HCT116 (cell line): ENCODE data around the gene UBAC2. TPM values are rescaled to one million over a fixed set of nuclear protein-coding genes. Genes with fewer than 3 reads are reported as not detected.

Source experiments
- ATAC-seq: fragments of 200-7000 bp; cut with Tn5 transposase; 2 replicates; pipeline ENCODE4 v1.9.1; 2020; ENCODE audit warnings: mild to moderate bottlenecking, moderate library complexity
- BruUV-seq: library from RNA; stranded (reverse); fragments of 400-500 nt; replicated peaks from 2 replicates; lab custom pipeline; 2021; lab: Mats Ljungman, UMichigan
- CTCF ChIA-PET: fragments of 300-600 bp; sonication (Branson Sonifier 250); formaldehyde crosslinking; loops from one replicate; lab custom pipeline; 2021; ENCODE audit warnings: antibody characterized with exemption; lab: Charles Lee
- POLR2A ChIA-PET: fragments of 300-600, 350-600 bp; sonication (Branson Sonifier 250); formaldehyde crosslinking; loops from one replicate; lab custom pipeline; 2021; ENCODE audit warnings: antibody characterized with exemption; lab: Charles Lee
- RAD21 ChIA-PET, 2 experiments: fragments of 300-600 bp; sonication (Branson Sonifier 250); formaldehyde crosslinking; loops; one replicate each; lab custom pipeline; 2023; ENCODE audit warnings: low total read pairs in 2 of 2; ENCODE audit not compliant: uncharacterized antibody in 2 of 2, unreplicated experiment in 2 of 2, low non-redundant PET in 1 of 2; lab: Charles Lee
- DNase-seq: peaks from one replicate; pipeline ENCODE4 v3.0.0-alpha.2; 2010; ENCODE audit warnings: low read depth, low spot score
- H2AFZ ChIP-seq: fragments of 200-600 bp; shearing (Covaris generic), sonication (generic); 2 replicates; pipeline ENCODE4 v1.6.1; 2017; ENCODE audit warnings: low read depth, mixed run types, mixed read lengths, antibody characterized with exemption, low read length; ENCODE audit not compliant: poor library complexity, severe bottlenecking
- H3K27ac ChIP-seq: 2 replicates; pipeline ENCODE4 v1.5.1; 2012; ENCODE audit warnings: low read depth, low read length
- H3K27me3 ChIP-seq: fragments of 200-600 bp; sonication (generic); 2 replicates; pipeline ENCODE4 v1.6.1; 2016; ENCODE audit warnings: mixed run types, low read length, mixed read lengths; ENCODE audit not compliant: insufficient read depth
- H3K36me3 ChIP-seq, 2 experiments: fragments of 200-500 bp in 1 of 2; fragments of 200-600 bp in 1 of 2; sonication (Bioruptor generic) in 1 of 2; sonication (generic) in 1 of 2; 2 replicates each; pipeline versions ENCODE4 v1.5.1 to v1.6.1; 2014 to 2016; ENCODE audit warnings: low read length in 2 of 2, inconsistent platforms in 1 of 2, mixed read lengths in 1 of 2, mixed run types in 1 of 2; ENCODE audit not compliant: insufficient read depth in 2 of 2, control insufficient read depth in 1 of 2
- H3K4me1 ChIP-seq, 2 experiments: fragments of 200-600 bp in 1 of 2; sonication (generic) in 1 of 2; 2 replicates each; pipeline versions ENCODE4 v1.5.1 to v1.6.1; 2012 to 2017; ENCODE audit warnings: low read length in 2 of 2, inconsistent platforms in 1 of 2, mild to moderate bottlenecking in 1 of 2, mixed read lengths in 1 of 2, mixed run types in 1 of 2, moderate library complexity in 1 of 2; ENCODE audit not compliant: insufficient read depth in 2 of 2, control insufficient read depth in 1 of 2
- H3K4me2 ChIP-seq: fragments of 200-600 bp; sonication (generic); 2 replicates; pipeline ENCODE4 v1.6.1; 2017; ENCODE audit warnings: mixed run types, low read length, mixed read lengths
- H3K4me3 ChIP-seq, 2 experiments: fragments of 200-600 bp in 1 of 2; sonication (generic) in 1 of 2; replicated peaks in 1 of 2; 2 replicates each; pipeline ENCODE4 v1.5.1; 2011 to 2016; ENCODE audit warnings: low read length in 2 of 2, control low read depth in 1 of 2, low read depth in 1 of 2, mild to moderate bottlenecking in 1 of 2, mixed read lengths in 1 of 2, mixed run types in 1 of 2
- H3K79me2 ChIP-seq: fragments of 200-600 bp; sonication (generic); 2 replicates; pipeline ENCODE4 v1.6.1; 2017; ENCODE audit warnings: mild to moderate bottlenecking, mixed run types, low read length, moderate library complexity, mixed read lengths; ENCODE audit not compliant: insufficient read depth
- H3K9ac ChIP-seq: fragments of 200-600 bp; sonication (generic); 2 replicates; pipeline ENCODE4 v1.6.1; 2016; ENCODE audit warnings: low read length, mixed read lengths
- H3K9me2 ChIP-seq: fragments of 200-600 bp; sonication (generic), shearing (Covaris generic); 2 replicates; pipeline ENCODE4 v1.6.1; 2017; ENCODE audit warnings: mixed run types, mild to moderate bottlenecking, moderate library complexity; ENCODE audit not compliant: insufficient read depth
- H3K9me3 ChIP-seq, 2 experiments: fragments of 200-500 bp in 1 of 2; fragments of 200-600 bp in 1 of 2; sonication (Bioruptor generic) in 1 of 2; sonication (generic) in 1 of 2; 2 replicates each; pipeline ENCODE4 v1.6.1; 2014 to 2017; ENCODE audit warnings: low read length in 2 of 2, mixed read lengths in 2 of 2, inconsistent platforms in 1 of 2, low read depth in 1 of 2, mild to moderate bottlenecking in 1 of 2, mixed run types in 1 of 2, moderate library complexity in 1 of 2; ENCODE audit not compliant: control insufficient read depth in 1 of 2, insufficient read depth in 1 of 2
- H4K20me1 ChIP-seq: fragments of 200-600 bp; sonication (generic), shearing (Covaris generic); 2 replicates; pipeline ENCODE4 v1.6.1; 2017; ENCODE audit warnings: mixed run types, mild to moderate bottlenecking, moderate library complexity; ENCODE audit not compliant: insufficient read depth
- ATF3 ChIP-seq: IDR thresholded peaks from 2 replicates; pipeline ENCODE4 v1.6.1; 2012
- CTCF ChIP-seq, 3 experiments: fragments of 200-600 bp in 1 of 3; sonication (generic) in 1 of 3; IDR thresholded peaks in 2 of 3; conservative IDR thresholded peaks in 1 of 3; 2 replicates each; pipeline ENCODE4 v1.5.1; 2012 to 2017; ENCODE audit warnings: low read depth in 2 of 3, low read length in 2 of 3, antibody characterized with exemption in 1 of 3, borderline replicate concordance in 1 of 3, control low read depth in 1 of 3, mild to moderate bottlenecking in 1 of 3, mixed read lengths in 1 of 3, mixed run types in 1 of 3, moderate library complexity in 1 of 3; ENCODE audit not compliant: insufficient read depth in 1 of 3
- EGR1 ChIP-seq: IDR thresholded peaks from 2 replicates; pipeline ENCODE4 v1.6.1; 2012; ENCODE audit warnings: low read depth
- ELF1 ChIP-seq: IDR thresholded peaks from 2 replicates; pipeline ENCODE4 v1.6.1; 2012; ENCODE audit warnings: low read depth, borderline replicate concordance
- EZH2 ChIP-seq: fragments of 200-600 bp; sonication (generic); IDR thresholded peaks from 2 replicates; pipeline ENCODE4 v1.6.1; 2017; ENCODE audit warnings: antibody characterized with exemption, mixed run types
- EZH2phosphoT487 ChIP-seq: fragments of 200-600 bp; IDR thresholded peaks from 2 replicates; pipeline ENCODE4 v1.6.1; 2018; ENCODE audit warnings: antibody characterized with exemption, borderline replicate concordance
- FOSL1 ChIP-seq: IDR thresholded peaks from 2 replicates; pipeline ENCODE4 v1.6.1; 2012; ENCODE audit warnings: low read depth
- JUND ChIP-seq: IDR thresholded peaks from 2 replicates; pipeline ENCODE4 v1.6.1; 2012
- MAX ChIP-seq: IDR thresholded peaks from 2 replicates; pipeline ENCODE4 v1.6.1; 2012
- POLR2A ChIP-seq: IDR thresholded peaks from 2 replicates; pipeline ENCODE4 v1.7.0; 2011; ENCODE audit warnings: borderline replicate concordance; ENCODE audit not compliant: insufficient read depth, insufficient read length; ENCODE audit errors: extremely low read depth
- POLR2AphosphoS5 ChIP-seq: IDR thresholded peaks from 2 replicates; pipeline ENCODE4 v1.6.1; 2011; ENCODE audit warnings: mild to moderate bottlenecking, low read depth, low read length, moderate library complexity
- RAD21 ChIP-seq: IDR thresholded peaks from 2 replicates; pipeline ENCODE4 v1.6.1; 2012; ENCODE audit warnings: low read depth, mild to moderate bottlenecking
- REST ChIP-seq: IDR thresholded peaks from 2 replicates; pipeline ENCODE4 v1.6.1; 2012; ENCODE audit warnings: low read depth
- SIN3A ChIP-seq: IDR thresholded peaks from 2 replicates; pipeline ENCODE4 v1.6.1; 2012; ENCODE audit warnings: low read depth
- SP1 ChIP-seq: IDR thresholded peaks from 2 replicates; pipeline ENCODE4 v1.6.1; 2012; ENCODE audit warnings: low read depth
- TCF7L2 ChIP-seq: IDR thresholded peaks from 2 replicates; pipeline ENCODE4 v1.7.0; 2011; ENCODE audit warnings: borderline replicate concordance, inconsistent platforms; ENCODE audit not compliant: insufficient read depth, insufficient read length; ENCODE audit errors: extremely low read depth
- YY1 ChIP-seq: IDR thresholded peaks from 2 replicates; pipeline ENCODE4 v1.6.1; 2011; ENCODE audit warnings: low read length, low read depth, moderate library complexity, mild to moderate bottlenecking; ENCODE audit not compliant: insufficient replicate concordance; ENCODE audit errors: extremely low read depth
- ZNF274 ChIP-seq: fragments of 200-500 bp; sonication (Bioruptor generic); IDR thresholded peaks from 2 replicates; pipeline ENCODE4 v1.6.1; 2014; ENCODE audit warnings: mild to moderate bottlenecking, low read depth, low read length, inconsistent platforms
- intact Hi-C: fragments of 100-400 bp; cut with micrococcal nuclease; formaldehyde crosslinking; loops from 2 replicates; pipeline ENCODE4 v1.10.0; 2022
- total RNA-seq: library from RNA; stranded (reverse); gene quantifications from one replicate; pipeline ENCODE4 v1.2.1, GENCODE V29; 2021; ENCODE audit not compliant: unreplicated experiment

The UBAC2 gene
- total RNA-seq, 1 experiment from 2014 or later = 67.4 TPM

GRCh38 chr13:99311137-99311536, 110.5 kb downstream of the UBAC2 start:
- TF ChIP-seq MAX (no peak), RAD21 (no peak), ATF3 (no peak), SIN3A (no peak), EZH2 (no peak), POLR2A (no peak), TCF7L2 (no peak), REST (no peak), EZH2phosphoT487 (no peak), JUND (no peak), POLR2AphosphoS5 (no peak), SP1 (no peak), EGR1 (no peak), ELF1 (no peak), FOSL1 (no peak), CTCF (IDR thresholded peaks at IDR 0.05 in 2 of 3, conservative IDR thresholded peaks at IDR 0.05 in 1 of 3; ENCODE audit: borderline replicate concordance in 1 of 3, insufficient read depth in 1 of 3, low read depth in 2 of 3, low read length in 2 of 3) (no peak), YY1 (no peak), ZNF274 (no peak)

More at GRCh38 chr13:99311137-99311536, 110.5 kb downstream of the UBAC2 start:
- ChIA-PET RAD21 (no interaction called here), POLR2A (no interaction called here), CTCF (no interaction called here)
- H3K4me2 ChIP-seq = peak overlapping the region; percentile 40
- DNase-seq (no peak), ATAC-seq (no peak)
- peak overlapping the region; percentile 36 for H3K9ac ChIP-seq
- no peaks in the 10 kb centered on the region for H3K27me3 ChIP-seq
- H3K79me2 ChIP-seq = peaks cover 28% of the 10 kb centered on the region
- H3K9me3 ChIP-seq = no peaks in the 10 kb centered on the region
- H3K9me2 ChIP-seq = no peaks in the 10 kb centered on the region
- peaks cover 72 to 95% of the 10 kb centered on the region in 2 experiments for H3K4me1 ChIP-seq
- no peak overlapping the region for H3K4me3 ChIP-seq
- BruUV-seq = no TSS peak
- intact Hi-C loops = no loop called here
- H2AFZ ChIP-seq = no peak overlapping the region
- no peak overlapping the region for H3K27ac ChIP-seq
- H3K36me3 ChIP-seq = 0 out of 4 replicates have a peak, but pooled peaks cover 0 to 6% of the 10 kb centered on the region in 2 experiments
- no peaks in the 10 kb centered on the region for H4K20me1 ChIP-seq
